Osteoblast (primary cell): ENCODE measurements around the gene STOX1. TPM values are rescaled to one million over a fixed set of nuclear protein-coding genes. Genes with fewer than 3 reads are reported as not detected.

ENCODE experiments used
- DNase-seq: peaks from one replicate; pipeline ENCODE4 v3.0.0; 2011; ENCODE audit warnings: low spot score, mixed read lengths; ENCODE audit not compliant: insufficient read length; ENCODE audit errors: missing footprints
- H2AFZ ChIP-seq: 2 replicates; pipeline ENCODE4 v1.6.0; 2011; ENCODE audit warnings: mild to moderate bottlenecking, low read length
- H3K27ac ChIP-seq: 2 replicates; pipeline ENCODE4 v1.5.1; 2011; ENCODE audit warnings: mild to moderate bottlenecking, low read depth, low read length, moderate library complexity
- H3K27me3 ChIP-seq: 2 replicates; pipeline ENCODE4 v1.6.0; 2012; ENCODE audit warnings: mild to moderate bottlenecking, control low read depth, inconsistent platforms, low read length, moderate library complexity; ENCODE audit not compliant: insufficient read depth
- H3K36me3 ChIP-seq: 2 replicates; pipeline ENCODE4 v1.5.1; 2011; ENCODE audit warnings: mild to moderate bottlenecking, low read length, control low read depth, moderate library complexity; ENCODE audit not compliant: insufficient read depth
- H3K4me1 ChIP-seq: 2 replicates; pipeline ENCODE4 v1.5.1; 2011; ENCODE audit warnings: mild to moderate bottlenecking, low read length, control low read depth, moderate library complexity; ENCODE audit not compliant: insufficient read depth
- H3K4me2 ChIP-seq: 2 replicates; pipeline ENCODE4 v1.6.0; 2011; ENCODE audit warnings: mild to moderate bottlenecking, low read length; ENCODE audit not compliant: insufficient read depth
- H3K4me3 ChIP-seq: fragments of 200-600 bp; sonication (generic); 3 replicates; pipeline ENCODE4 v1.5.1; 2012; ENCODE audit warnings: mild to moderate bottlenecking, low read length, inconsistent platforms; ENCODE audit not compliant: insufficient read depth
- H3K79me2 ChIP-seq: 2 replicates; pipeline ENCODE4 v1.6.0; 2012; ENCODE audit warnings: mild to moderate bottlenecking, low read length, control low read depth, inconsistent platforms; ENCODE audit not compliant: insufficient read depth
- H3K9me3 ChIP-seq: 2 replicates; pipeline ENCODE4 v1.5.1; 2011; ENCODE audit warnings: low read depth, low read length, control low read depth
- H4K20me1 ChIP-seq: 2 replicates; pipeline ENCODE4 v1.6.0; 2012; ENCODE audit warnings: mild to moderate bottlenecking, low read length, control low read depth; ENCODE audit not compliant: insufficient read depth
- total RNA-seq: library from RNA; depleted of rRNA; stranded (reverse); fragments of >200 nt; gene quantifications from 2 replicates; pipeline ENCODE4 v1.2.3, GENCODE V29; 2012
- TF ChIP-seq, protein P1 (sequence below): IDR thresholded peaks from 2 replicates; pipeline ENCODE4 v1.5.1; 2011; ENCODE audit warnings: mild to moderate bottlenecking, low read depth, low read length, moderate library complexity; ENCODE audit errors: extremely low read depth

The STOX1 gene
- total RNA-seq, 1 donor = under 0.01 TPM

DNA sequence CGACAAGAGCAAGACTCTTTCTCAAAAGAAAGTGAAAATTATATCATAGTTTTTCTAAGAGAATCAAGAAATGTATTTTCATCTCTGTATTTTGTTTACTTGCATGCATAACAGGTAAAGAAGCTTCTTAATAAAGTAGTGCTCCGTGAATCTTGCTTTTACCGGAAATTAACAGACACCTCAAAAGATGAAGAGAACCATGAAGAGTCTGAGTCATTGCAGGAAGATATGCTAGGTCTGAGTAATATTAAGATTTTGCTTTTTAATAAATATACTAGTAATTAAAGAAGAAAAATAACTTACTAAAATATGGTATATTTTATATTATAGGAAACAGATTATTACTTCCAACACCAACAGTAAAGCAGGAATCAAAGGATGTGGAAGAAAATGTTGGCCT lies 39.5 kb upstream of the STOX1 start:
- no peak for DNase-seq
- H3K36me3 ChIP-seq = peaks cover 77% of the 10 kb centered on the region
- TF ChIP-seq, protein P1, sequence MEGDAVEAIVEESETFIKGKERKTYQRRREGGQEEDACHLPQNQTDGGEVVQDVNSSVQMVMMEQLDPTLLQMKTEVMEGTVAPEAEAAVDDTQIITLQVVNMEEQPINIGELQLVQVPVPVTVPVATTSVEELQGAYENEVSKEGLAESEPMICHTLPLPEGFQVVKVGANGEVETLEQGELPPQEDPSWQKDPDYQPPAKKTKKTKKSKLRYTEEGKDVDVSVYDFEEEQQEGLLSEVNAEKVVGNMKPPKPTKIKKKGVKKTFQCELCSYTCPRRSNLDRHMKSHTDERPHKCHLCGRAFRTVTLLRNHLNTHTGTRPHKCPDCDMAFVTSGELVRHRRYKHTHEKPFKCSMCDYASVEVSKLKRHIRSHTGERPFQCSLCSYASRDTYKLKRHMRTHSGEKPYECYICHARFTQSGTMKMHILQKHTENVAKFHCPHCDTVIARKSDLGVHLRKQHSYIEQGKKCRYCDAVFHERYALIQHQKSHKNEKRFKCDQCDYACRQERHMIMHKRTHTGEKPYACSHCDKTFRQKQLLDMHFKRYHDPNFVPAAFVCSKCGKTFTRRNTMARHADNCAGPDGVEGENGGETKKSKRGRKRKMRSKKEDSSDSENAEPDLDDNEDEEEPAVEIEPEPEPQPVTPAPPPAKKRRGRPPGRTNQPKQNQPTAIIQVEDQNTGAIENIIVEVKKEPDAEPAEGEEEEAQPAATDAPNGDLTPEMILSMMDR = no peak

GRCh38 chr10:68790476-68790875 lies 36.9 kb upstream of the STOX1 start:
- DNase-seq = no peak
- TF ChIP-seq, protein P1 = no peak
- Histone ChIP-seq H3K36me3 (peaks cover 88% of the 10 kb centered on the region), H3K79me2 (no peaks in the 10 kb centered on the region), H2AFZ (no peak overlapping the region), H3K9me3 (no peaks in the 10 kb centered on the region), H4K20me1 (no peaks in the 10 kb centered on the region), H3K27me3 (no peaks in the 10 kb centered on the region), H3K4me2 (no peak overlapping the region), H3K4me3 (no peak overlapping the region), H3K27ac (no peak overlapping the region), H3K4me1 (no peaks in the 10 kb centered on the region)

More for the DNA sequence above, 39.5 kb upstream of the STOX1 start:
- no peaks in the 10 kb centered on the region for H3K4me1 ChIP-seq
- H4K20me1 ChIP-seq = no peaks in the 10 kb centered on the region
- H3K27ac ChIP-seq = no peak overlapping the region
- H3K79me2 ChIP-seq = no peaks in the 10 kb centered on the region
- H3K27me3 ChIP-seq = no peaks in the 10 kb centered on the region
- H2AFZ ChIP-seq = no peak overlapping the region
- no peak overlapping the region for H3K4me3 ChIP-seq
- no peaks in the 10 kb centered on the region for H3K9me3 ChIP-seq
- no peak overlapping the region for H3K4me2 ChIP-seq

DNA sequence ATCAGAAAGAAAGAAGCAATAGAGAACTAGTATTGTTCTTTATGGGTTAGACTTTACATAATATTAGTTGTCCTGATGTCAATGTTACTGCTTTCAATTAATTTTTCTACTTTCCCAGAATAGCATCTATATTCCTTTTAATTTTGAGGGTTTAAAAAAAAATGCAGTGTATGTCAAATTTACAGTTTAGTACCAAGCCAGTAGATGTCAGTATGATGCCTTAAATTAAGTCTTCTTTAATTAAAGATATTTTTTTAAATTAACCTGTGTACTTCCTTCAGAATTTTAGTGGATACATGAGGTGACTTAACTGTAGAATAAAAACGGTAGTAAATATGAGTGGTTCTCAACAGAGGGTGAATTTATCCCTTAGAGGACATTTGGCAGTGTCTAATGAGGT lies 35.2 kb upstream of the STOX1 start:
- peaks cover 71% of the 10 kb centered on the region for H3K36me3 ChIP-seq
- no peak for DNase-seq

GRCh38 chr10:68795886-68796532 lies 31.3 kb upstream of the STOX1 start:
- no peak overlapping the region for H2AFZ ChIP-seq
- H4K20me1 ChIP-seq = no peaks in the 10 kb centered on the region
- H3K9me3 ChIP-seq = no peaks in the 10 kb centered on the region
- no peaks in the 10 kb centered on the region for H3K4me1 ChIP-seq
- H3K4me3 ChIP-seq = no peak overlapping the region
- H3K79me2 ChIP-seq = no peaks in the 10 kb centered on the region
- H3K36me3 ChIP-seq = peaks cover 42% of the 10 kb centered on the region
- TF ChIP-seq, protein P1 = no peak
- H3K27me3 ChIP-seq = no peaks in the 10 kb centered on the region
- H3K27ac ChIP-seq = no peak overlapping the region
- H3K4me2 ChIP-seq = no peak overlapping the region
- DNase-seq = no peak

More for the DNA sequence above, 35.2 kb upstream of the STOX1 start:
- Histone ChIP-seq H3K27me3 (no peaks in the 10 kb centered on the region), H3K4me2 (no peak overlapping the region), H2AFZ (no peak overlapping the region), H4K20me1 (no peaks in the 10 kb centered on the region), H3K4me3 (no peak overlapping the region), H3K9me3 (no peaks in the 10 kb centered on the region), H3K27ac (no peak overlapping the region), H3K79me2 (no peaks in the 10 kb centered on the region), H3K4me1 (no peaks in the 10 kb centered on the region)
- TF ChIP-seq, protein P1 = peak; percentile 39
